NCI-H2196 treated with DMSO at 0.1 percent for 48 hours (cell line): ENCODE results near the gene SPDEF.

Experiments
- DNase-seq: peaks from one replicate; lab custom pipeline; 2025; ENCODE audit not compliant: unreplicated experiment; lab: John Stamatoyannopoulos, UW

The SPDEF gene

GRCh38 chr6:34489207-34489805 lies 66.8 kb downstream of the SPDEF start:
- DNase-seq = no peak
